ENCODE measurements around the gene HSD17B2. TPM values are rescaled to one million over a fixed set of nuclear protein-coding genes. Genes with fewer than 3 reads are reported as not detected.

HSD17B2 gene
- total RNA-seq, 1 experiment from 2014 or later = 3.1 TPM

GRCh38 chr16:82146957-82147356 lies 111.9 kb downstream of the HSD17B2 start:
- peaks cover 8% of the 10 kb centered on the region; the same call in 1 of the 2 replicates for H3K36me3 ChIP-seq (ENCODE audit: low read depth, low read length)

GRCh38 chr16:82147546-82147945 lies 112.5 kb downstream of the HSD17B2 start:
- ChIA-PET CTCF (no interaction called here), POLR2A (ENCODE audit: unreplicated experiment) (no interaction called here)
- Histone ChIP-seq H3K9me2 (replicated peaks; ENCODE audit: low read length) (no peaks in the 10 kb centered on the region), H3K4me3 (ENCODE audit: low read length) (no peak overlapping the region), H3K9ac (ENCODE audit: low read length) (no peak overlapping the region), H3K36me3 (ENCODE audit: low read depth, low read length) (peaks cover 8% of the 10 kb centered on the region; the same call in 1 of the 2 replicates), H3K9me3 (ENCODE audit: low read length) (no peaks in the 10 kb centered on the region), H3K79me2 (ENCODE audit: low read length) (no peaks in the 10 kb centered on the region), H3K27ac (ENCODE audit: low read length) (no peak overlapping the region), H4K20me1 (ENCODE audit: low read length) (no peaks in the 10 kb centered on the region), H3F3A (ENCODE audit: low read length, unreplicated experiment) (no peaks in the 10 kb centered on the region), H2AFZ (ENCODE audit: low read length) (no peak overlapping the region), H3K27me3 (ENCODE audit: low read length) (no peaks in the 10 kb centered on the region), H3K4me2 (ENCODE audit: low read length) (no peak overlapping the region), H3K4me1 (ENCODE audit: insufficient read depth, low read length) (peaks cover 4% of the 10 kb centered on the region; the same call in 1 of the 2 replicates)
- ATAC-seq (no peak), DNase-seq (no peak)
- intact Hi-C loops (cut with micrococcal nuclease) = no loop called here
- TF ChIP-seq CTCF (conservative IDR thresholded peaks at IDR 0.05; ENCODE audit: low read depth, low read length) (no peak), EZH2phosphoT487 (IDR thresholded peaks at IDR 0.05; ENCODE audit: borderline replicate concordance, low read length) (no peak), EZH2 (IDR thresholded peaks at IDR 0.05; ENCODE audit: low read length, unreplicated experiment) (no peak)
- BruUV-seq (replicated peaks) = no TSS peak

More at GRCh38 chr16:82146957-82147356, 111.9 kb downstream of the HSD17B2 start:
- ATAC-seq (no peak), DNase-seq (no peak)
- CTCF ChIA-PET = no interaction called here
- Histone ChIP-seq H3K9ac (ENCODE audit: low read length) (no peak overlapping the region), H3K27ac (ENCODE audit: low read length) (no peak overlapping the region), H3F3A (ENCODE audit: low read length, unreplicated experiment) (no peaks in the 10 kb centered on the region), H3K27me3 (ENCODE audit: low read length) (no peaks in the 10 kb centered on the region), H3K79me2 (ENCODE audit: low read length) (no peaks in the 10 kb centered on the region), H3K9me3 (ENCODE audit: low read length) (no peaks in the 10 kb centered on the region), H2AFZ (ENCODE audit: low read length) (no peak overlapping the region), H3K4me1 (ENCODE audit: insufficient read depth, low read length) (no peaks in the 10 kb centered on the region; the same call in 1 of the 2 replicates), H4K20me1 (ENCODE audit: low read length) (no peaks in the 10 kb centered on the region), H3K4me2 (ENCODE audit: low read length) (no peak overlapping the region), H3K4me3 (ENCODE audit: low read length) (no peak overlapping the region), H3K9me2 (replicated peaks; ENCODE audit: low read length) (no peaks in the 10 kb centered on the region)
- intact Hi-C loops (cut with micrococcal nuclease) = no loop called here
- BruUV-seq (replicated peaks) = no TSS peak
- no peak for TF ChIP-seq CTCF (conservative IDR thresholded peaks at IDR 0.05; ENCODE audit: low read depth, low read length)
- TF ChIP-seq EZH2phosphoT487 (IDR thresholded peaks at IDR 0.05; ENCODE audit: borderline replicate concordance, low read length) = no peak
- no peak for TF ChIP-seq EZH2 (IDR thresholded peaks at IDR 0.05; ENCODE audit: low read length, unreplicated experiment)
- POLR2A ChIA-PET (ENCODE audit: unreplicated experiment) = no interaction called here

Other genes starting within 250 kb of the HSD17B2 start
- gene SDR42E1, start 23.8 kb upstream of the HSD17B2 start, total RNA-seq (2014; rRNA removed) = not detected in 2 replicates
- 23.5 and 28.9 TPM in 2 replicates for gene MPHOSPH6, start 135.0 kb downstream of the HSD17B2 start, total RNA-seq (2014; rRNA removed)